Spinal cord (tissue), 10 donors: ENCODE data around the gene KCNH1. TPM values are rescaled to one million over a fixed set of nuclear protein-coding genes. Genes with fewer than 3 reads are reported as not detected.

Source experiments
- DNase-seq, 6 donors: peaks; one replicate each; pipeline versions ENCODE4 v3.0.0 to v3.0.0-alpha.2; 2013 to 2015; ENCODE audit warnings: low spot score in 6 of 6, low read depth in 4 of 6
- H3K27ac ChIP-seq: one replicate; pipeline ENCODE4 v1.5.1; 2013; ENCODE audit warnings: low read depth, low read length, control low read depth
- H3K27me3 ChIP-seq: one replicate; pipeline ENCODE4 v1.6.1; 2013; ENCODE audit warnings: low read length; ENCODE audit not compliant: control insufficient read depth, insufficient read depth
- H3K36me3 ChIP-seq: one replicate; pipeline ENCODE4 v1.6.1; 2013; ENCODE audit warnings: low read length; ENCODE audit not compliant: control insufficient read depth, insufficient read depth
- H3K4me1 ChIP-seq: one replicate; pipeline ENCODE4 v1.6.1; 2013; ENCODE audit warnings: low read length; ENCODE audit not compliant: control insufficient read depth, insufficient read depth
- H3K4me3 ChIP-seq: one replicate; pipeline ENCODE4 v1.5.1; 2013; ENCODE audit warnings: low read depth, low read length, control low read depth
- H3K9me3 ChIP-seq: one replicate; pipeline ENCODE4 v1.6.1; 2013; ENCODE audit warnings: low read length; ENCODE audit not compliant: control insufficient read depth, insufficient read depth
- WGBS: methylation state at CpG from one replicate; pipeline ENCODE4 v1.1.5; 2013; ENCODE audit warnings: missing lambda C conversion rate; ENCODE audit not compliant: insufficient coverage; 5-methylcytosine and 5-hydroxymethylcytosine counted together
- polyA plus RNA-seq, 2 donors: library from polyadenylated mRNA; unstranded; fragments of 120-200 nt; gene quantifications; one replicate each; pipeline ENCODE4 v1.2.1, GENCODE V29; 2013; ENCODE audit not compliant: insufficient read length in 2 of 2
- total RNA-seq, 2 donors: library from RNA; depleted of rRNA in 1 of 2; stranded (reverse); fragments of 120-200 nt in 1 of 2; fragments of >200 nt in 1 of 2; gene quantifications; one replicate each; pipeline versions ENCODE4 v1.2.3 to v1.2.4, GENCODE V29; 2013 to 2014
- donor health status: healthy.

Gene KCNH1
- total and polyA plus RNA-seq, 4 donors: 2.6 to 8.6 (median 3.8) TPM

- peaks cover 3% of the 10 kb centered on the region for H3K4me1 ChIP-seq
- H3K4me3 ChIP-seq: no peak overlapping the region
- H3K27me3 ChIP-seq: no peaks in the 10 kb centered on the region
- no peaks in the 10 kb centered on the region for H3K9me3 ChIP-seq
- H3K36me3 ChIP-seq: no peaks in the 10 kb centered on the region
- DNase-seq: no peak
- H3K27ac ChIP-seq: no peak overlapping the region
- WGBS: 91% methylated on average over 4 of the region's 7 CpGs
These were observed 446.2 kb downstream of the KCNH1 start for GRCh38 chr1:210687582-210688279.

- Histone ChIP-seq H3K36me3 (no peaks in the 10 kb centered on the region), H3K4me1 (peaks cover 3% of the 10 kb centered on the region), H3K27me3 (no peaks in the 10 kb centered on the region), H3K4me3 (no peak overlapping the region), H3K9me3 (no peaks in the 10 kb centered on the region), H3K27ac (no peak overlapping the region)
- no peak for DNase-seq
- WGBS: 92% methylated on average over 2 of the region's 3 CpGs
These were observed 447.1 kb downstream of the KCNH1 start for GRCh38 chr1:210686841-210687240.

- Histone ChIP-seq H3K4me1 (no peaks in the 10 kb centered on the region), H3K9me3 (no peaks in the 10 kb centered on the region), H3K36me3 (no peaks in the 10 kb centered on the region), H3K27ac (no peak overlapping the region), H3K27me3 (no peaks in the 10 kb centered on the region), H3K4me3 (no peak overlapping the region)
- no peak for DNase-seq
- 89% methylated on average over 3 of the region's 3 CpGs for WGBS
These were observed 448.7 kb downstream of the KCNH1 start for GRCh38 chr1:210685295-210685650.

GRCh38 chr1:210684466-210685294 is 449.3 kb downstream of the KCNH1 start:
- Histone ChIP-seq H3K27ac (no peak overlapping the region), H3K4me3 (no peak overlapping the region), H3K36me3 (no peaks in the 10 kb centered on the region), H3K27me3 (no peaks in the 10 kb centered on the region), H3K4me1 (no peaks in the 10 kb centered on the region), H3K9me3 (no peaks in the 10 kb centered on the region)
- 96% methylated on average over 4 of the region's 5 CpGs for WGBS
- DNase-seq: no peak

- Histone ChIP-seq H3K27me3 (no peaks in the 10 kb centered on the region), H3K36me3 (no peaks in the 10 kb centered on the region), H3K4me1 (no peaks in the 10 kb centered on the region), H3K9me3 (no peaks in the 10 kb centered on the region), H3K4me3 (no peak overlapping the region), H3K27ac (no peak overlapping the region)
- WGBS: 97% methylated on average over 33 of the region's 33 CpGs
- no peak for DNase-seq
These were observed 450.4 kb downstream of the KCNH1 start for GRCh38 chr1:210683403-210684047.

- DNase-seq: no peak
- no peaks in the 10 kb centered on the region for H3K4me1 ChIP-seq
- H3K9me3 ChIP-seq: no peaks in the 10 kb centered on the region
- no peaks in the 10 kb centered on the region for H3K36me3 ChIP-seq
- 89% methylated on average over 6 of the region's 7 CpGs for WGBS
- no peak overlapping the region for H3K27ac ChIP-seq
- H3K4me3 ChIP-seq: no peak overlapping the region
- no peaks in the 10 kb centered on the region for H3K27me3 ChIP-seq
These were observed 452.8 kb downstream of the KCNH1 start for GRCh38 chr1:210681158-210681557.

- WGBS: no CpG with 5 or more reads among the region's 3 CpGs
- no peaks in the 10 kb centered on the region for H3K9me3 ChIP-seq
- no peaks in the 10 kb centered on the region for H3K27me3 ChIP-seq
- no peak for DNase-seq
- H3K36me3 ChIP-seq: no peaks in the 10 kb centered on the region
- H3K4me1 ChIP-seq: no peaks in the 10 kb centered on the region
- H3K4me3 ChIP-seq: no peak overlapping the region
- H3K27ac ChIP-seq: no peak overlapping the region
These were observed 455.6 kb downstream of the KCNH1 start for GRCh38 chr1:210678306-210678705.

GRCh38 chr1:210677533-210677932 is 456.4 kb downstream of the KCNH1 start:
- no peak overlapping the region for H3K27ac ChIP-seq
- H3K36me3 ChIP-seq: no peaks in the 10 kb centered on the region
- no peaks in the 10 kb centered on the region for H3K4me1 ChIP-seq
- no peaks in the 10 kb centered on the region for H3K9me3 ChIP-seq
- H3K27me3 ChIP-seq: no peaks in the 10 kb centered on the region
- no peak overlapping the region for H3K4me3 ChIP-seq
- 83% methylated on average over 1 of the region's 4 CpGs for WGBS
- DNase-seq: no peak

- H3K9me3 ChIP-seq: no peaks in the 10 kb centered on the region
- H3K27me3 ChIP-seq: no peaks in the 10 kb centered on the region
- no peaks in the 10 kb centered on the region for H3K4me1 ChIP-seq
- no peak overlapping the region for H3K27ac ChIP-seq
- H3K4me3 ChIP-seq: no peak overlapping the region
- WGBS: 92% methylated on average over 3 of the region's 3 CpGs
- H3K36me3 ChIP-seq: no peaks in the 10 kb centered on the region
- no peak for DNase-seq
These were observed 457.4 kb downstream of the KCNH1 start for GRCh38 chr1:210676539-210676938.
